ENCODE measurements around the gene TMEM171. TPM values are rescaled to one million over a fixed set of nuclear protein-coding genes. Genes with fewer than 3 reads are reported as not detected.

TMEM171 gene
- total and polyA plus RNA-seq, 2 of the 8 experiments (the other 6 are each of a cell fraction or from before 2014, with no cell fraction given) = 1.0 to 2.2 TPM

- no peaks in the 10 kb centered on the region for H3K4me1 ChIP-seq (replicated peaks in 1 of 4; ENCODE audit: control insufficient read depth in 3 of 4, insufficient read depth in 4 of 4, low read length in 3 of 4)
- H4K5ac ChIP-seq (ENCODE audit: insufficient read length, low read depth, low read length) = no peak overlapping the region
- 0 out of 4 replicates have a peak, but pooled peaks cover 0 to 3% of the 10 kb centered on the region in 2 experiments for H3K9me3 ChIP-seq (ENCODE audit: insufficient read depth in 2 of 2, low read depth in 1 of 2, low read length in 1 of 2)
- no peak overlapping the region for H3K4me3 ChIP-seq (ENCODE audit: extremely low read depth in 1 of 4, insufficient read depth in 2 of 4, low read depth in 3 of 4, low read length in 4 of 4)
- ChIA-PET POLR2A (ENCODE audit: partially characterized antibody) (no interaction called here), CTCF (ENCODE audit: partially characterized antibody) (interaction anchor here (1.2 to 1.3 kb wide), 2 partner anchors 39 to 127 kb away, joined by 3 read pairs; no protein-coding TSS in a partner anchor)
- no peak overlapping the region for H3K56ac ChIP-seq (replicated peaks; ENCODE audit: insufficient read length, low read depth, low read length)
- 85% methylated on average over 4 of the region's 4 CpGs; no CpG with 5 or more reads in 1 of the 2 experiments for WGBS, 2 experiments (ENCODE audit: extremely low coverage in 1 of 2, insufficient coverage in 1 of 2, insufficient read length in 1 of 2, insufficient replicate concordance in 2 of 2, low coverage in 1 of 2, low lambda C conversion rate in 2 of 2, missing lambda C conversion rate in 1 of 2)
- no peak overlapping the region for H2BK120ac ChIP-seq (replicated peaks; ENCODE audit: low read depth, low read length)
- H2BK15ac ChIP-seq (ENCODE audit: low read length) = no peak overlapping the region
- H2AFZ ChIP-seq (ENCODE audit: low read length) = no peak overlapping the region
- H2BK12ac ChIP-seq (ENCODE audit: low read depth, low read length) = no peak overlapping the region
- H4K8ac ChIP-seq (ENCODE audit: extremely low read depth, insufficient read depth, low read length) = no peak overlapping the region
- no peak overlapping the region for H2BK20ac ChIP-seq (ENCODE audit: low read length)
- FAIRE-seq (no peak), DNase-seq (ENCODE audit: low read depth in 1 of 2, low spot score in 2 of 2) (no peak)
- no peaks in the 10 kb centered on the region for H3K23me2 ChIP-seq (ENCODE audit: low read depth, low read length)
- no peak overlapping the region for H2AK5ac ChIP-seq (ENCODE audit: low read depth, low read length)
- H3K27ac ChIP-seq (ENCODE audit: low read depth, low read length) = no peak overlapping the region
- H3K79me1 ChIP-seq (ENCODE audit: low read depth, low read length) = no peaks in the 10 kb centered on the region
- no peak overlapping the region for H4K91ac ChIP-seq (replicated peaks; ENCODE audit: insufficient read length, low read length)
- H3K18ac ChIP-seq (ENCODE audit: extremely low read depth, low read length) = no peak overlapping the region
- H3K23ac ChIP-seq (ENCODE audit: insufficient read length) = no peak overlapping the region
- no peak overlapping the region for H3K4ac ChIP-seq (replicated peaks; ENCODE audit: insufficient read length, low read depth, low read length)
- no peak overlapping the region for H3K9ac ChIP-seq (replicated peaks in 1 of 4; ENCODE audit: extremely low read depth in 1 of 4, low read depth in 3 of 4, low read length in 3 of 4)
- no peaks in the 10 kb centered on the region for H3K36me3 ChIP-seq (ENCODE audit: control insufficient read depth in 2 of 4, insufficient read depth in 4 of 4, low read length in 3 of 4)
- no peaks in the 10 kb centered on the region for H3K79me2 ChIP-seq (ENCODE audit: control insufficient read depth in 1 of 2, insufficient read depth in 2 of 2, low read length in 2 of 2)
- no peak overlapping the region for H2BK5ac ChIP-seq (ENCODE audit: low read depth, low read length)
- no peak for TF ChIP-seq CHD2 (IDR thresholded peaks at IDR 0.05; ENCODE audit: low read length)
- TF ChIP-seq, protein P1, sequence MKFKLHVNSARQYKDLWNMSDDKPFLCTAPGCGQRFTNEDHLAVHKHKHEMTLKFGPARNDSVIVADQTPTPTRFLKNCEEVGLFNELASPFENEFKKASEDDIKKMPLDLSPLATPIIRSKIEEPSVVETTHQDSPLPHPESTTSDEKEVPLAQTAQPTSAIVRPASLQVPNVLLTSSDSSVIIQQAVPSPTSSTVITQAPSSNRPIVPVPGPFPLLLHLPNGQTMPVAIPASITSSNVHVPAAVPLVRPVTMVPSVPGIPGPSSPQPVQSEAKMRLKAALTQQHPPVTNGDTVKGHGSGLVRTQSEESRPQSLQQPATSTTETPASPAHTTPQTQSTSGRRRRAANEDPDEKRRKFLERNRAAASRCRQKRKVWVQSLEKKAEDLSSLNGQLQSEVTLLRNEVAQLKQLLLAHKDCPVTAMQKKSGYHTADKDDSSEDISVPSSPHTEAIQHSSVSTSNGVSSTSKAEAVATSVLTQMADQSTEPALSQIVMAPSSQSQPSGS (IDR thresholded peaks at IDR 0.05; ENCODE audit: low read length) = no peak
- no peaks in the 10 kb centered on the region for H4K20me1 ChIP-seq (replicated peaks in 1 of 2; ENCODE audit: control insufficient read depth in 1 of 2, insufficient read depth in 2 of 2, low read length in 2 of 2)
- H3K14ac ChIP-seq (ENCODE audit: insufficient read length) = no peak overlapping the region
- H3K4me2 ChIP-seq (ENCODE audit: insufficient read depth in 1 of 2, low read depth in 2 of 2, low read length in 2 of 2) = no peak overlapping the region
- no peaks in the 10 kb centered on the region for H3K27me3 ChIP-seq (replicated peaks in 1 of 4; ENCODE audit: control insufficient read depth in 3 of 4, extremely low read depth in 1 of 4, insufficient read depth in 3 of 4, low read length in 3 of 4)
Measured at GRCh38 chr5:73103870-73104299, 16.5 kb upstream of the TMEM171 start.
